ENCODE results near the gene SLC22A13. TPM values are rescaled to one million over a fixed set of nuclear protein-coding genes. Genes with fewer than 3 reads are reported as not detected.

Gene SLC22A13
- total and polyA plus RNA-seq, 2 donors (not counting 3 experiments of a cell fraction or from before 2014, with no cell fraction given) = 0.11 to 0.53 TPM

DNA sequence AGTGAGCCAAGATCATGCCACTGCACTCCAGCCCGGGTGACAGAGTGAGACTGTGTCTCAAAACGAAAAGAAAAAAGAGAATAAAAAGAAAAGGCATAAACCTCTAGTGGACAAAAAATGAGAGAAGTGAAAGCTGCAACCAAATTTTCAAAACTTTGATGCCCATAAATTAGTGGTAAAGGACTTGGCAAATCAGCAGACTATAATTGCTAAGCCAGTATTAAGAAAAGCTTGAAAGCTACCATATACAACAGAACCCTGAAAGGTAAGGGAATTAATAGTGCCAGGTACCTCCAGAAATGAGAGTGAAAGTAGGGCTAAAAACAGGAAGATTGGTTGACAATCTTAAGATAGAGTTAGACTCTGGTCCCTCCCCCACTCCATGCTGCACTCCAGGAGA lies 32.9 kb upstream of the SLC22A13 start:
- ChIA-PET POLR2A (no interaction called here), CTCF (interaction anchor here (1.7 kb wide), 1 partner anchor 66 kb away, joined by 3 read pairs; no protein-coding TSS in a partner anchor)
- intact Hi-C loops (cut with micrococcal nuclease) = loop anchor here (5.0 kb wide), 1 partner anchor 95 kb away; the partner anchor contains the start of genes ACAA1 and MYD88
- Histone ChIP-seq H3K27ac (ENCODE audit: insufficient read depth, low read depth, low read length) (no peak overlapping the region), H3K36me3 (ENCODE audit: control insufficient read depth in 2 of 2, extremely low read depth in 1 of 2, insufficient read depth in 2 of 2, low read length in 2 of 2) (peaks cover 0 to 4% of the 10 kb centered on the region in 2 experiments), H3K4me3 (replicated peaks in 1 of 3; ENCODE audit: insufficient read depth in 1 of 3, low read depth in 1 of 3, low read length in 3 of 3) (no peak overlapping the region), H2AFZ (ENCODE audit: low read depth, low read length) (no peak overlapping the region), H3K79me2 (ENCODE audit: control insufficient read depth, insufficient read depth, low read length) (no peaks in the 10 kb centered on the region), H3K9me3 (replicated peaks; ENCODE audit: control insufficient read depth, insufficient read depth, low read length) (no peaks in the 10 kb centered on the region), H3K27me3 (ENCODE audit: control insufficient read depth in 2 of 2, insufficient read depth in 2 of 2, low read length in 2 of 2) (no peaks in the 10 kb centered on the region), H3K9ac (replicated peaks; ENCODE audit: extremely low read depth, insufficient read depth, low read length) (no peak overlapping the region), H3K4me1 (ENCODE audit: control insufficient read depth, extremely low read depth, insufficient read depth, low read length) (peaks cover 11% of the 10 kb centered on the region), H3K9me1 (replicated peaks; ENCODE audit: control insufficient read depth, extremely low read depth, insufficient read depth, low read length) (no peaks in the 10 kb centered on the region), H4K20me1 (replicated peaks; ENCODE audit: control insufficient read depth, extremely low read depth, insufficient read depth, low read length) (no peaks in the 10 kb centered on the region), H3K4me2 (ENCODE audit: insufficient read depth, low read length) (no peak overlapping the region)
- TF ChIP-seq, protein P1, sequence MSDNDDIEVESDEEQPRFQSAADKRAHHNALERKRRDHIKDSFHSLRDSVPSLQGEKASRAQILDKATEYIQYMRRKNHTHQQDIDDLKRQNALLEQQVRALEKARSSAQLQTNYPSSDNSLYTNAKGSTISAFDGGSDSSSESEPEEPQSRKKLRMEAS (IDR thresholded peaks at IDR 0.05; ENCODE audit: insufficient read depth, insufficient read length) = no peak
- TF ChIP-seq, protein P2, sequence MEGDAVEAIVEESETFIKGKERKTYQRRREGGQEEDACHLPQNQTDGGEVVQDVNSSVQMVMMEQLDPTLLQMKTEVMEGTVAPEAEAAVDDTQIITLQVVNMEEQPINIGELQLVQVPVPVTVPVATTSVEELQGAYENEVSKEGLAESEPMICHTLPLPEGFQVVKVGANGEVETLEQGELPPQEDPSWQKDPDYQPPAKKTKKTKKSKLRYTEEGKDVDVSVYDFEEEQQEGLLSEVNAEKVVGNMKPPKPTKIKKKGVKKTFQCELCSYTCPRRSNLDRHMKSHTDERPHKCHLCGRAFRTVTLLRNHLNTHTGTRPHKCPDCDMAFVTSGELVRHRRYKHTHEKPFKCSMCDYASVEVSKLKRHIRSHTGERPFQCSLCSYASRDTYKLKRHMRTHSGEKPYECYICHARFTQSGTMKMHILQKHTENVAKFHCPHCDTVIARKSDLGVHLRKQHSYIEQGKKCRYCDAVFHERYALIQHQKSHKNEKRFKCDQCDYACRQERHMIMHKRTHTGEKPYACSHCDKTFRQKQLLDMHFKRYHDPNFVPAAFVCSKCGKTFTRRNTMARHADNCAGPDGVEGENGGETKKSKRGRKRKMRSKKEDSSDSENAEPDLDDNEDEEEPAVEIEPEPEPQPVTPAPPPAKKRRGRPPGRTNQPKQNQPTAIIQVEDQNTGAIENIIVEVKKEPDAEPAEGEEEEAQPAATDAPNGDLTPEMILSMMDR (IDR thresholded peaks at IDR 0.05; ENCODE audit: extremely low read depth in 1 of 2, insufficient read depth in 1 of 2, low read depth in 1 of 2, low read length in 2 of 2) = no peak
- TF ChIP-seq POLR2A (IDR thresholded peaks at IDR 0.05; ENCODE audit: low read depth, low read length) = no peak
- no peak for TF ChIP-seq POLR2AphosphoS5 (IDR thresholded peaks at IDR 0.05; ENCODE audit: insufficient read depth, low read depth, low read length)
- no peak for TF ChIP-seq GATA2 (IDR thresholded peaks at IDR 0.05; ENCODE audit: insufficient read depth, insufficient read length, low read depth, low read length)
- no peak for TF ChIP-seq JUN (IDR thresholded peaks at IDR 0.05; ENCODE audit: borderline replicate concordance, insufficient read depth, insufficient read length, low read depth)
- TF ChIP-seq EZH2 (IDR thresholded peaks at IDR 0.05; ENCODE audit: borderline replicate concordance, low read depth, low read length, severe bottlenecking) = no peak
- dilution Hi-C loops (cut with MboI; ENCODE audit: extremely low pct_ligation_motif_present, low sequenced_read_pairs) = no loop called here
- FAIRE-seq (no peak), DNase-seq (ENCODE audit: low read depth, low spot score) (no peak)
- BruUV-seq (replicated peaks) = no TSS peak

Data from endothelial cell of umbilical vein (primary cell).